Effector CD4-positive, alpha-beta T cell (primary cell): ENCODE measurements around the gene SLC35F3.
"Not testable (repeated sequence)": the region's sequence is repeated elsewhere in the genome, so short reads cannot be mapped to it uniquely, and the experiment has no call there.

ENCODE experiments used
- DNase-seq: peaks from one replicate; pipeline ENCODE4 v3.0.0-alpha.2; 2020

Gene SLC35F3

DNA sequence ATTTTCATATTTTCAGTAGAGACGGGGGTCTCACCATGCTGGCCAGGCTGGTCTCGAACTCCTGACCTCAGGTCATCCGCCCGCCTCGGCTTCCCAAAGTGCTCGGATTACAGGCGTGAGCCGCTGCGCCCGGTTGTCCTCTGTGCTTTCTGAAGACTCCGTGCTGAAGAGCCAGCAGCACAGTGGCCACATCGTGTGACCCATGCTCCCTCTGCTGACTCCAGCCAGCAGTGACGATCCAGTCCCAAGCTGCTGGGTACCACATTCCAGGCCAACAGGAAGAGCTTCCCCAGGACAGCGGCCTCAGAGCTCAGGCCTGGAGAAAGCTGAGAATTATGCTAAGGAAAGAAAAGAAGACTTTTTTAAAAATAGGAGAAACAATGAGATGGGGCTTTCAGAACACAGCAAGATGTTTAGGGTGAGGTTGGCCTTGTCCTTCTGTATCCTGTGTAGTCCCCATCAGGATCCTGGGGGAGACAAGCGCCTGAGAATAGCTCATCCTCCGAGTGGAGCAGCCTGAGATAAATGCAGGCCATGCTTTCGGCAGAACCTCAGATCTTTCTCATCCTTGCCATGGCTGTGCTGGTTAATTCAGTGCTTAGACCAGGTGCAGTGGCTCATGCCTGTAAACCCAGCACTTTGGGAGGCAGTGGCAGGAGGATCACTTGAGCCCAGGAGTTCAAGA is 207.1 kb downstream of the SLC35F3 start:
- no peak for DNase-seq

DNA sequence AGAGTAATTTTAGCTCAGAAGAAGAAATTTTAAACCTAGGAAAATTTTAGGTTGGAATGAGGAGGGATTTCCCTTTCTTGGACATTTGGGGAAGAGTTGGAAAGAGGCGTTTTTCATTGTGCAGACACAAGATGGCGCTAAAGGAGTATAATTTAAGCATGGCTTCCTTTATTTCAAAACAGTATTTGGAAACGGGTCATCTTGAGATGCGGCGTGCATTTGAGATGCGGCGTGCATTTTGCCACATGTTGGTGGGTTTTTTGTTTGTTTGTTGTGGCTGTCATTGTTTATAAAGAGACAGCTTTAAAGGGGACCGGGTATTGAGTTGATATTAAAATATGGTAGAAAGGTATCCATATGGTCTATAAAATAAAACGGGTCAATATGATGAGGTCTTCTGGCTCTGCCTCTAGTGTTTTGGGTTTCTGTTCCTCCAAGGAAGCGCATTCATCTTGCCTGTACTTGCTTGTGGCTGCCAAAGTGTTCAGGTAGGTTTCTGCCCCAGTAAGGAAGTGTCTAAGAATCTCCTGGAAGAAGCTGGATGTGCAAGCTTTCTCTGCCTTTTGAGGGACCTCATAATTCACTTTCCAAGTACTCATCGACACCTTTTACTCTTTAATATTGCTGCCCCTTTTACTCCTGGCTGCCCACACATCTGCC is 210.3 kb downstream of the SLC35F3 start:
- DNase-seq: no peak

DNA sequence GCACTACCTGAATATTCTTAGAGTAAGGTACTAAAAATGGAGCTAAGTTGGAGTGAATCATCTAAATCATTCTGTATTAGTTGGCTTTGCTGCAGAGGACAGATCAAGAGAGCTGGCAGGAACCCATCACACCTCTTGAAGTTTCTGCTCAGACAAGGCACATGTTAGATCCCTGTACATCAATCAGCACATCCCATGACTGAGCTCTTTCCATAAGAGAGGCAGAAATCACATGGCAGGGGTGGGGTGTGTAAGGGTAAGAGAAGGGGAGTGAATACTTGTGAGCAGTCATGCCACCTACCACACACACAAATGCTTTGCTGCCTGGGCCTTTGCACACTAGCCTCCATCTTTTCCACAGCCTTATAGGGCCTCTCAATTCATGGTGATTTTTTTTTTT is 214.4 kb downstream of the SLC35F3 start:
- DNase-seq: no peak

DNA sequence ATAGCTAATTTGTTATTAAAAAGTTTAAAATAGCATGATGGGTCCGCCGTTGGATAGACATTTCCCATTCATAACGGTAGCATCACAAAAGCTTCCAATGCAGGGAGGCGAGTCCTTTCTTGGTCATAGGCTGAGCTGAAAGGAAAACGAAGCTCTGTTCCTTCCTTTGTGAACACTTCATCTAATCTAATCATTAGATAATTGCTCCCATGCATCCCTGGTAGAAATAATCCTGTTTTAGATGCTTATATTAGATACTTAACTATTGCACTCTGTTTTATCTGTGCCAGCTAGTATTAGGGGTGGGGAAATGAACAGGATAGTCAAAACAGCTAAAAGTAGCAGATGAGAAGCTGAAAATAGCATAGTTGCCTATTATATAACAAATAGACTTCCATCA is 215.0 kb downstream of the SLC35F3 start:
- no peak for DNase-seq

GRCh38 chr1:234120327-234120944 is 216.0 kb downstream of the SLC35F3 start:
- DNase-seq: no peak

DNA sequence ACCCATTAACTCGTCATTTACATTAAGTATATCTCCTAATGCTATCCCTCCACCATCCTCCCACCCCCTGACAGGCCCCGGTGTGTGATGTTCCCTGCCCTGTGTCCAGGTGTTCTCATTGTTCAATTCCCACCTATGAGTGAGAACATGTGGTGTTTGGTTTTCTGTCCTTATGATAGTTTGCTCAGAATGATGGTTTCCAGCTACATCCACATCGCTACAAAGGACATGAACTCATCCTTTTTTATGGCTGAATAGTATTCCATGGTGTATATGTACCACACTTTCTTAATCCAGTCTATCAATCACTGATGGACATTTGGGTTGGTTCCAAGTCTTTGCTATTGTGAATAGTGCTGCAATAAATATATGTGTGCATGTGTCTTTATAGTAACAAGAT is 217.2 kb downstream of the SLC35F3 start:
- not testable (repeated sequence) for DNase-seq

- not testable (repeated sequence) for DNase-seq
These were observed 218.1 kb downstream of the SLC35F3 start for GRCh38 chr1:234122571-234122970.

DNA sequence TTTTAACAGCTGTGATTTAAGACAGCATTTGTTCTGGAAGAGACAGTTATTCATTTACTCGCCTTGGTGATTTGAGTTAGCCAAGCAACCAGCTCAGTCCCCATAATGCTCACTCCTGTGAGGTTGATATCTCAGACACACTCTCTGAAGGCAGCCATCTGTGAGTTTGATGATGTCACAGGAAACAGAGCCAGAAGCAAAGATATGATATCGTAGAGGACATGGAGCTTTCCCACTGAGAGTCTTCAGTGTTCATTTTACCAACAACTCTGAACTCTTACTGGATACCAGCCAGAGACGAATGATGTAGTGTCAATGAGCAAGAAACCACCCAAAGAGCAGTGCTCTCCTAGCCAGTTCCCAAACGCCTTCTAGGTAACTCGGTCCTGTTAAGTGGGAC is 219.4 kb downstream of the SLC35F3 start:
- no peak for DNase-seq

DNA sequence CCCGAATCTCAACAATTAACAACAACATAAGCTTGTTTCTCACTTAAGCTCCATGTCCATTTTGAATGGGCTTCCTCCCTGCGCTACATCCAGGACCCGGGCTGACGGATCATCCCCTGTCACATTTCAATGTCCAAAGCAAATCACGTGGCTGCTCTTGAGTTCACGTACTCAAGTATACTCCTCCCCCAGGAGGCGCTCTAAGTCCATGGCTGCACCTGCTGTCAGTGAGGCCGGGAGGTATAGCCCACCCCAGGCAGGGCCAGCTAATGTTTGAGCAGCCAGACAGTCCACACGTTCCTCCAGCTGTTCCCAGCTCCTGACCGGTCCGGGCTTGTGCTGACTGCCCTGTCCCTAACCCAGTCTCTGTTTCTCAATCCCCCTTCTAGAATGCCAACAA is 220.8 kb downstream of the SLC35F3 start:
- DNase-seq: no peak

DNA sequence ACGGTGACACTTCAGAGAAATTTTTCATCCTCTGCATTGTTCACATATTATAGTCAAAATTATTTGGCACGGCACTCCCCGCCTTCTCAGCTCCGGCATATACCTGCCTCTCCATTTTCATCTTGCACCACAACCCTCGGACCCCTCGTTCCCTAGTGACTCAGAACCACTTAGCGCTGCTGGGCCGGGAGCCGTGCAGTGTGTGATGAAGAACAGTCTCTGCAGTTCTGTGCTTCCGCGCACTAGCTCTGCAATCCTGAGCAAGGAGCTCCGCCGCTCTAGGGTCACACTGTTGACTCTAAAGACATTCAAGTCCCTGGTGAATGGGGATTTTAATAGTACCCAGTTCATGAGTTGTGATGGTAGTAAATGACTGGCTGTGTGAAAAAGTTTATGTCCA is 221.2 kb downstream of the SLC35F3 start:
- no peak for DNase-seq

GRCh38 chr1:234127026-234127671 is 222.7 kb downstream of the SLC35F3 start:
- DNase-seq: no peak

DNA sequence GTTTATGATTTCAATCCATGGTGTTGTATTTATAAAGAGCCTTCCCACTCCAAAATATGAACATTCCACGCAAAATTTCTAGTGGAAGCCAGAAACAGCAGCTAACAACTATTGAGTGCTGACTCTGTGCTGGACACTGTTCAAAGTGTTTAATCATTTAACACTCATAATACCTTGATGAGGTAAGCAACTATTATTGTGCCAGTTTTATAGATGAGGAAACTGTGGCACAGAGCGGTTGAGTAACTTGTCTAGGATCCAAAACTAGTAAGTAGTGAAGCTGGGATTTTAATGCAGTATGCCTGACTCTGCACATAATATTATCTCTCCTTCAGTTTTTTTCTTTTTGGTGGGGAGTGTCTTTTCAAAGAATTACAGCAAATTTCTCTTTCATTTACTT is 228.3 kb downstream of the SLC35F3 start:
- no peak for DNase-seq

DNA sequence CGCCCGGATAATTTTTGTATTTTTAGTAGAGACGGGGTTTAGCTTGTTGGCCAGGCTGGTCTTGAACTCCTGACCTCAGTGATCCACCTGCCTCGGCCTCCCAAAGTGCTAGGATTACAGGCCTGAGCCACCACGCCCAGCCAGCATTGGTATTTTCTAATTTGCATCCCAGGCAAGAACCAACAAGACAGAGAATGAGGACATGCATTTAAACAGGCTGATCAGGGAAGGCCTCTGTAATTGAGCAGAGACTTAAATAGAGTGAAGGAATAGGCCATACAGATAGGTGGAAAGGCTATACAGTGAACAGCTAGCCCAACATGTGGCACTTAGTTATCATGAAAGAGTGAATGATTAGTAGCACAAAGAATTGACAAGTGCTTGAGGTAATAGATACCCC is 230.4 kb downstream of the SLC35F3 start:
- no peak for DNase-seq

- DNase-seq: no peak
These were observed 231.0 kb downstream of the SLC35F3 start for GRCh38 chr1:234135501-234135900.

DNA sequence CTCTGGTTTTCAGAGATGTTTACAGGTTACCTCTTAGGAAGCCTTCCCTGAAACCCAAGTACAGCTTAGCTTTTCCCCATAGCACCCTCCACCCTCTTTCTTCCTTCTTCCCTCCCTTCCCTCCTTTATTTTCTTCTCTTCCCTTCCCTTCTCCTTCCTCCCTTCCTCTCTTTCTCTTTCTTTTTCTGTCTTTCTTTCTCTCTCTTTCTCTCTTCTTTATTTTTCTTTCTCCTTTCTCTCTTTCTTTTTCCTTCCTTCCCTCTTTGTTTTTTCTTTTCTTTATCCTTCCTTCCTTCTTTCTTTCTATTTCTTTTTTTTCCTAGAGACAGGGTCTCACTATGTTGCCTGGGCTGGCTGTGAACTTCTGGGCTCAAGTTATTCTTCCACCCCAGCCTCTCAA is 231.6 kb downstream of the SLC35F3 start:
- DNase-seq: no peak

DNA sequence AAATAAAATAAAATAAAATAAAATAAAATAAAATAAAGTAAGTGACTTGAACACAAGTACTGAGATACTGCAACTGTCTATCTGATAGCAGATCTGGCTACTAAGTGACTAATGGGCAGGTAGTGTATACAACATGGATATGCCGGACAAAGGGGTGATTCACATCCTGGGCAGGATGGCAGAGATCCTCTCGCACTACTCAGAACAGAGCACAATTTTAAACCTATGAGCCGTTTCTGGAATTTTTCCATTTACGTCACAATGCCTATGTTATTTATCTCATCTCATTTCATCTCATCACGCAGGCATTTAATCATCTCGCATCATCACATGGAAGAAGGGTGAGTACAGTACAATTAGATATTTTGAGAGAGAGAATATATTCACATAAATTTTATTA is 235.5 kb downstream of the SLC35F3 start:
- DNase-seq: no peak

DNA sequence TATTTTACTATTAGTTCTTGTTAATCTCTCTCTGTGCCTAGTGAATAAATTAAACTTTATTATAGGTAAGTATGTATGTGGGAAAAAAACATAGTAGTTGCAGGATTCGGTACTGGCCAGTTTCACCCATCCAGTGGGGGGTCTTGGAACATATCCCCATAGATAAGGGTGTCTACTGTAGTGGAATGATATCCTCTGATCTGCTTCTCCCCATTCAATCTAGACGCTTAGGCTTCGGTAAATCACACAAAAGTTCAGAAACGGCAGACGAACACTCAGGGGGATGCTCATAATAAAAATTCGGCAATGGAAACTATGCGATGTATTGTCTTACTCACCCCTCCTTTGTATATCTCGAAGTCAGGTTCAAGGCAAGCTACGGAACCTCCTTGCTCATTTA is 235.9 kb downstream of the SLC35F3 start:
- no peak for DNase-seq

- DNase-seq: no peak
These were observed 236.5 kb downstream of the SLC35F3 start for GRCh38 chr1:234141006-234141405.

GRCh38 chr1:234143681-234144080 is 239.2 kb downstream of the SLC35F3 start:
- DNase-seq: no peak

DNA sequence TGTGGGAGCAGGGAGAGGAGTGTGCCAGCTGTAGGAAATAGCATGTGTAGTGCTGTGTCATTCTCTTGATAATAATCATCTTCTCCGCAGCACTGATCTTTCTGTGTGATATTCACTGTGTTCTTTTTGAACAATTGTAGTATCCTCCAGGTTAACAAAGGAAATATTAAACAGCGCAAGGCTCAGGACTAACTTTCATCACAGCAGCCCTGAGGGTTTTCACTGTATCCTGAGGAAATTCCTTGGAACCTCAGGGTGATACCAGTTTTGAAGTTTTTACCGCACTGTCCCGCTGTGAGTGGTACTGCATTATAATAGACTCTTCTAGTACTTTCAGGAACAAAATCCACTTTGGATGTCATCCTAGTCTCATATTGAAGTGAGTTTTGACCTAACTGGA is 240.4 kb downstream of the SLC35F3 start:
- DNase-seq: no peak

DNA sequence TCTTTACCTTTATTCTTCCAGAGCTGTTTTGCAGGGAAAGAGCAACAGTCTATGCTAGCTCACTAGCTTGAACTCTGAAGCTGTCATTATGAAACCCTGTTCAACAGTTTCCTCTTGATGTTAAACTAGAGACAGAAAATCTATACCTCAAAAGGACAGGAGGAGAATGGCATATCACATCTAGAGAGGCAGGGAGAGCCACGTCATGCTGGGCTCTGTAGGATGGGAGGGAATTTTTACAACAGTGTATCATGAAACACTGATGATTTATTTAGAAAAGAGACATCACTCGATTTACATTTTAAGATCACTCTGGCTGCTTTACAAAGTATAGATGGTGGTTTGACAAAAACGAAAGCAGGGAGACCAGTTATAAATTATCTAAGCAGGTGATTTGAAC is 243.9 kb downstream of the SLC35F3 start:
- DNase-seq: no peak

GRCh38 chr1:234148816-234149215 is 244.3 kb downstream of the SLC35F3 start:
- DNase-seq: no peak

GRCh38 chr1:234149217-234149616 is 244.7 kb downstream of the SLC35F3 start:
- no peak for DNase-seq

- DNase-seq: no peak
These were observed 246.4 kb downstream of the SLC35F3 start for GRCh38 chr1:234150892-234151291.
